Erythroblast (primary cell): ENCODE data around the gene IQSEC1.

Experiments used
- DNase-seq, 2 experiments: peaks; one replicate each; lab custom pipeline; 2025; lab: John Stamatoyannopoulos, UW
- GATA1 ChIP-seq: IDR thresholded peaks from 2 replicates; pipeline ENCODE4 v1.6.1; 2011; ENCODE audit warnings: low read depth, mild to moderate bottlenecking, control low read depth, low read length, moderate library complexity
- POLR2A ChIP-seq: IDR thresholded peaks from 2 replicates; pipeline ENCODE4 v1.6.1; 2011; ENCODE audit warnings: mild to moderate bottlenecking, low read length

IQSEC1 gene

GRCh38 chr3:13040361-13041074 is 32.7 kb downstream of the IQSEC1 start:
- TF ChIP-seq POLR2A (no peak), GATA1 (no peak)
- peak in 1 of 2 experiments; percentile 28 for DNase-seq

GRCh38 chr3:13039213-13039896 is 33.9 kb downstream of the IQSEC1 start:
- TF ChIP-seq GATA1: no peak

GRCh38 chr3:13037458-13038117 is 35.6 kb downstream of the IQSEC1 start:
- TF ChIP-seq POLR2A (no peak), GATA1 (no peak)
- DNase-seq: no peak

More at GRCh38 chr3:13039213-13039896, 33.9 kb downstream of the IQSEC1 start:
- no peak for DNase-seq

- DNase-seq: no peak
- TF ChIP-seq GATA1: no peak
- TF ChIP-seq POLR2A: no peak
These were observed 38.4 kb downstream of the IQSEC1 start for GRCh38 chr3:13034861-13035260.

GRCh38 chr3:13034109-13034800 is 39.0 kb downstream of the IQSEC1 start:
- TF ChIP-seq POLR2A: no peak
- no peak for TF ChIP-seq GATA1
- DNase-seq: no peak

- no peak for DNase-seq
- TF ChIP-seq POLR2A: no peak
- no peak for TF ChIP-seq GATA1
These were observed 41.0 kb downstream of the IQSEC1 start for GRCh38 chr3:13032206-13032605.

GRCh38 chr3:13031621-13032020 is 41.6 kb downstream of the IQSEC1 start:
- TF ChIP-seq GATA1 (no peak), POLR2A (no peak)
- no peak for DNase-seq

- TF ChIP-seq GATA1 (no peak), POLR2A (no peak)
- no peak for DNase-seq
These were observed 42.5 kb downstream of the IQSEC1 start for GRCh38 chr3:13030684-13031083.

GRCh38 chr3:13028010-13028821 is 45.0 kb downstream of the IQSEC1 start:
- TF ChIP-seq POLR2A: no peak
- TF ChIP-seq GATA1: no peak
- no peak for DNase-seq

GRCh38 chr3:13027154-13027553 is 46.1 kb downstream of the IQSEC1 start:
- DNase-seq: no peak
- no peak for TF ChIP-seq GATA1
- TF ChIP-seq POLR2A: no peak

- DNase-seq: no peak
- TF ChIP-seq POLR2A (no peak), GATA1 (no peak)
These were observed 46.7 kb downstream of the IQSEC1 start for GRCh38 chr3:13026534-13026933.

- no peak for TF ChIP-seq GATA1
- no peak for TF ChIP-seq POLR2A
- DNase-seq: no peak
These were observed 47.3 kb downstream of the IQSEC1 start for GRCh38 chr3:13025778-13026518.
